HTERT RPE-1 (cell line): ENCODE results near the gene ITGB1BP1.

Experiments used
- in situ Hi-C: fragments of 300-500 bp; cut with MboI; formaldehyde crosslinking; loops from 4 replicates; pipeline ENCODE4 v1.14.3; 2020; ENCODE audit warnings: low sequenced_read_pairs

The ITGB1BP1 gene

GRCh38 chr2:9428965-9429577, 5.7 kb upstream of the ITGB1BP1 start:
- in situ Hi-C loops: no loop called here

- in situ Hi-C loops: no loop called here
These were observed 1.3 kb upstream of the ITGB1BP1 start for GRCh38 chr2:9424447-9425164.

GRCh38 chr2:9423922-9424272, 569 bp upstream of the ITGB1BP1 start:
- in situ Hi-C loops: no loop called here

GRCh38 chr2:9422321-9423099, 818 bp downstream of the ITGB1BP1 start:
- in situ Hi-C loops: no loop called here

- in situ Hi-C loops: no loop called here
These were observed 2.8 kb downstream of the ITGB1BP1 start for GRCh38 chr2:9420495-9420894.

GRCh38 chr2:9419541-9419940, 3.8 kb downstream of the ITGB1BP1 start:
- in situ Hi-C loops: no loop called here

- in situ Hi-C loops: no loop called here
These were observed 4.6 kb downstream of the ITGB1BP1 start for GRCh38 chr2:9418746-9419145.

GRCh38 chr2:9417725-9418124, 5.6 kb downstream of the ITGB1BP1 start:
- in situ Hi-C loops: no loop called here

GRCh38 chr2:9416962-9417316, 6.4 kb downstream of the ITGB1BP1 start:
- in situ Hi-C loops: no loop called here

- in situ Hi-C loops: no loop called here
These were observed 6.9 kb downstream of the ITGB1BP1 start for GRCh38 chr2:9416267-9416961.

- in situ Hi-C loops: no loop called here
These were observed 7.7 kb downstream of the ITGB1BP1 start for GRCh38 chr2:9415516-9416169.

- in situ Hi-C loops: no loop called here
These were observed 10.5 kb downstream of the ITGB1BP1 start for GRCh38 chr2:9412781-9413180.

- in situ Hi-C loops: no loop called here
These were observed 13.2 kb downstream of the ITGB1BP1 start for GRCh38 chr2:9410108-9410507.

GRCh38 chr2:9408641-9409151, 14.6 kb downstream of the ITGB1BP1 start:
- in situ Hi-C loops: no loop called here

GRCh38 chr2:9407363-9407811, 15.9 kb downstream of the ITGB1BP1 start:
- in situ Hi-C loops: no loop called here

GRCh38 chr2:9406529-9407362, 16.6 kb downstream of the ITGB1BP1 start:
- in situ Hi-C loops: no loop called here

- in situ Hi-C loops: no loop called here
These were observed 17.7 kb downstream of the ITGB1BP1 start for GRCh38 chr2:9405636-9406035.

- in situ Hi-C loops: no loop called here
These were observed 18.9 kb downstream of the ITGB1BP1 start for GRCh38 chr2:9404451-9404850.

- in situ Hi-C loops: no loop called here
These were observed 19.4 kb downstream of the ITGB1BP1 start for GRCh38 chr2:9403924-9404323.
